ENCODE measurements around the gene LHFPL3.

DNA sequence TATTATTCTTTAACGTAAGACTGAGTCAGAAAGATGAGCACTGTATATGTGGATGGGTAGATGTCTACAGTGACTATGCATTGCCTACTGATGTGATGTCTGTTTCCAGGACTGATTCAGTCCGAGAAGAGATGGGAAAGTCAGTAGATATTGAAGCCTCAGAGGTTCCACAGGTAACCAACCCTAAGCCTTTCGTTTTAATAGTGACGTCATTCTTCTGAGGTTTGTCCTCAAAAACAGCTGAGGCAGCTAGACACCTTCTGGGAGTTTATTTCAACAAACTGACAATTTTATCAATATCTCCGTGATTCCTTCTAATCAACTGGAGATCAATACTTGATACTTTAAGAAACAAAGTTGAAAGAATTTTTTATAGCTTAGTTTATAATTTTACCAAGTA is 171.6 kb downstream of the LHFPL3 start:
- no peak for TF ChIP-seq EZH2phosphoT487 (IDR thresholded peaks at IDR 0.05; ENCODE audit: insufficient read depth, low read depth)
- TF ChIP-seq EZH2 (IDR thresholded peaks at IDR 0.05; ENCODE audit: insufficient read depth, poor library complexity, severe bottlenecking) = no peak

Data from GM23248 (cell line).